H1 (cell line): ENCODE measurements around the gene PTX4. TPM values are rescaled to one million over a fixed set of nuclear protein-coding genes. Genes with fewer than 3 reads are reported as not detected.

Experiments used
- CTCF ChIA-PET: fragments of 300-600 bp; sonication (Branson Sonifier 250); formaldehyde crosslinking; loops from one replicate; lab custom pipeline; 2021; ENCODE audit not compliant: partially characterized antibody; lab: Charles Lee
- POLR2A ChIA-PET: fragments of 300-600 bp; sonication (Branson Sonifier 250); formaldehyde crosslinking; loops from one replicate; lab custom pipeline; 2021; ENCODE audit warnings: inconsistent platforms; ENCODE audit not compliant: partially characterized antibody; lab: Charles Lee
- DNase-seq, 2 experiments: peaks; one replicate each; pipeline versions ENCODE4 v3.0.0 to v3.0.0-alpha.2; 2010 to 2022; ENCODE audit warnings: low spot score in 2 of 2, low read depth in 1 of 2, mixed read lengths in 1 of 2
- FAIRE-seq: peaks from 2 replicates; lab custom pipeline; 2011; peaks lifted over from hg19 to GRCh38; lab: Jason Lieb, UNC
- H2AFZ ChIP-seq: 2 replicates; pipeline ENCODE4 v1.8.1; 2012; ENCODE audit warnings: low read length, inconsistent platforms
- H2AK5ac ChIP-seq: 2 replicates; pipeline ENCODE4 v1.6.1; 2013; ENCODE audit warnings: low read depth, low read length
- H2BK120ac ChIP-seq: replicated peaks from 2 replicates; pipeline ENCODE3; 2013; ENCODE audit warnings: low read depth, low read length, inconsistent platforms
- H2BK12ac ChIP-seq: 2 replicates; pipeline ENCODE4 v1.6.1; 2013; ENCODE audit warnings: low read depth, low read length
- H2BK15ac ChIP-seq: 2 replicates; pipeline ENCODE4 v1.6.1; 2013; ENCODE audit warnings: low read length
- H2BK20ac ChIP-seq: 2 replicates; pipeline ENCODE4 v1.6.1; 2013; ENCODE audit warnings: low read length
- H2BK5ac ChIP-seq: 2 replicates; pipeline ENCODE4 v1.6.1; 2013; ENCODE audit warnings: low read depth, low read length
- H3K14ac ChIP-seq: 2 replicates; pipeline ENCODE4 v1.6.1; 2013; ENCODE audit warnings: inconsistent platforms; ENCODE audit not compliant: insufficient read length
- H3K18ac ChIP-seq: 2 replicates; pipeline ENCODE4 v1.6.1; 2013; ENCODE audit warnings: low read length; ENCODE audit errors: extremely low read depth
- H3K23ac ChIP-seq: 2 replicates; pipeline ENCODE4 v1.6.1; 2013; ENCODE audit warnings: inconsistent platforms; ENCODE audit not compliant: insufficient read length
- H3K23me2 ChIP-seq: 2 replicates; pipeline ENCODE4 v1.6.1; 2013; ENCODE audit warnings: low read depth, low read length
- H3K27ac ChIP-seq: 2 replicates; pipeline ENCODE4 v1.6.1; 2011; ENCODE audit warnings: low read depth, low read length, inconsistent platforms
- H3K27me3 ChIP-seq, 4 experiments: replicated peaks in 1 of 4; 1 replicate in 1 of 4; 2 replicates in 3 of 4; pipeline versions ENCODE4 v1.6.1 to v1.8.1; 2011 to 2013; ENCODE audit warnings: low read length in 3 of 4, mild to moderate bottlenecking in 3 of 4, inconsistent platforms in 2 of 4, mixed read lengths in 2 of 4, moderate library complexity in 1 of 4; ENCODE audit not compliant: control insufficient read depth in 3 of 4, insufficient read depth in 3 of 4; ENCODE audit errors: extremely low read depth in 1 of 4
- H3K36me3 ChIP-seq, 4 experiments: 2 replicates each; pipeline versions ENCODE4 v1.6.1 to v1.8.1; 2011 to 2013; ENCODE audit warnings: mild to moderate bottlenecking in 4 of 4, low read length in 3 of 4, moderate library complexity in 2 of 4, control low read depth in 1 of 4, inconsistent platforms in 1 of 4; ENCODE audit not compliant: insufficient read depth in 4 of 4, control insufficient read depth in 2 of 4
- H3K4ac ChIP-seq: replicated peaks from 2 replicates; pipeline ENCODE3; 2013; ENCODE audit warnings: low read length, low read depth, mixed read lengths, inconsistent platforms; ENCODE audit not compliant: insufficient read length
- H3K4me1 ChIP-seq, 4 experiments: replicated peaks in 1 of 4; 1 replicate in 1 of 4; 2 replicates in 3 of 4; pipeline versions ENCODE4 v1.6.1 to v1.8.1; 2011 to 2013; ENCODE audit warnings: low read length in 3 of 4, inconsistent platforms in 2 of 4, mixed read lengths in 1 of 4; ENCODE audit not compliant: insufficient read depth in 4 of 4, control insufficient read depth in 3 of 4
- H3K4me2 ChIP-seq, 2 experiments: 2 replicates each; pipeline versions ENCODE4 v1.6.1 to v1.8.1; 2011 to 2013; ENCODE audit warnings: low read depth in 2 of 2, low read length in 2 of 2, control low read depth in 1 of 2, inconsistent platforms in 1 of 2, mild to moderate bottlenecking in 1 of 2; ENCODE audit not compliant: insufficient read depth in 1 of 2
- H3K4me3 ChIP-seq, 4 experiments: fragments of 200-600, 300-600 bp in 1 of 4; sonication (generic), shearing (Covaris generic), sonication (Bioruptor Twin) in 1 of 4; 2 replicates each; pipeline versions ENCODE4 v1.5.1 to v1.8.1; 2011 to 2016; ENCODE audit warnings: low read length in 4 of 4, low read depth in 3 of 4, control low read depth in 2 of 4, inconsistent platforms in 2 of 4, mild to moderate bottlenecking in 2 of 4, mixed read lengths in 1 of 4, moderate library complexity in 1 of 4; ENCODE audit not compliant: insufficient read depth in 2 of 4; ENCODE audit errors: extremely low read depth in 1 of 4
- H3K56ac ChIP-seq: replicated peaks from 2 replicates; pipeline ENCODE3; 2013; ENCODE audit warnings: low read depth, mild to moderate bottlenecking, mixed read lengths, low read length, inconsistent platforms; ENCODE audit not compliant: insufficient read length
- H3K79me1 ChIP-seq: 2 replicates; pipeline ENCODE4 v1.6.1; 2013; ENCODE audit warnings: low read depth, low read length, control low read depth
- H3K79me2 ChIP-seq, 2 experiments: 2 replicates each; pipeline versions ENCODE4 v1.6.1 to v1.8.1; 2012 to 2013; ENCODE audit warnings: low read length in 2 of 2, mild to moderate bottlenecking in 2 of 2, inconsistent platforms in 1 of 2; ENCODE audit not compliant: insufficient read depth in 2 of 2, control insufficient read depth in 1 of 2
- H3K9ac ChIP-seq, 4 experiments: replicated peaks in 1 of 4; 1 replicate in 1 of 4; 2 replicates in 3 of 4; pipeline versions ENCODE4 v1.6.1 to v1.8.1; 2011 to 2013; ENCODE audit warnings: low read depth in 3 of 4, low read length in 3 of 4, control low read depth in 2 of 4, mild to moderate bottlenecking in 2 of 4, moderate library complexity in 2 of 4, inconsistent platforms in 1 of 4; ENCODE audit errors: extremely low read depth in 1 of 4
- H3K9me3 ChIP-seq, 2 experiments: 2 replicates each; pipeline versions ENCODE4 v1.6.1 to v1.8.1; 2012 to 2013; ENCODE audit warnings: mild to moderate bottlenecking in 2 of 2, moderate library complexity in 2 of 2, control low read depth in 1 of 2, inconsistent platforms in 1 of 2, low read depth in 1 of 2, low read length in 1 of 2, mixed read lengths in 1 of 2; ENCODE audit not compliant: insufficient read depth in 2 of 2
- H4K20me1 ChIP-seq, 2 experiments: replicated peaks in 1 of 2; 2 replicates each; pipeline versions ENCODE3 to v1.8.1; 2011 to 2013; ENCODE audit warnings: inconsistent platforms in 2 of 2, low read length in 2 of 2, mild to moderate bottlenecking in 1 of 2; ENCODE audit not compliant: insufficient read depth in 2 of 2, control insufficient read depth in 1 of 2
- H4K5ac ChIP-seq: 2 replicates; pipeline ENCODE4 v1.6.1; 2013; ENCODE audit warnings: low read length, low read depth, mixed read lengths, inconsistent platforms; ENCODE audit not compliant: insufficient read length
- H4K8ac ChIP-seq: 2 replicates; pipeline ENCODE4 v1.8.0; 2013; ENCODE audit warnings: mild to moderate bottlenecking, moderate library complexity, low read length, inconsistent platforms; ENCODE audit not compliant: insufficient read depth; ENCODE audit errors: extremely low read depth
- H4K91ac ChIP-seq: replicated peaks from 2 replicates; pipeline ENCODE3; 2013; ENCODE audit warnings: low read length, mixed read lengths, inconsistent platforms; ENCODE audit not compliant: insufficient read length
- BACH1 ChIP-seq: IDR thresholded peaks from 2 replicates; pipeline ENCODE4 v1.6.1; 2012; ENCODE audit warnings: low read length, improper control_type of control experiment
- CEBPB ChIP-seq: IDR thresholded peaks from 2 replicates; pipeline ENCODE4 v1.6.1; 2012; ENCODE audit warnings: low read depth, low read length
- FOSL1 ChIP-seq: IDR thresholded peaks from 2 replicates; pipeline ENCODE4 v1.6.1; 2011; ENCODE audit warnings: mild to moderate bottlenecking, low read depth, low read length, moderate library complexity; ENCODE audit not compliant: insufficient read depth
- MAFK ChIP-seq: IDR thresholded peaks from 2 replicates; pipeline ENCODE4 v1.6.1; 2012; ENCODE audit warnings: low read depth, mild to moderate bottlenecking, improper control_type of control experiment, low read length
- SIRT6 ChIP-seq: IDR thresholded peaks from one replicate; pipeline ENCODE4 v1.7.1; 2012; ENCODE audit warnings: low read length, inconsistent platforms
- SUZ12 ChIP-seq: fragments of 200-600 bp; sonication (generic); IDR thresholded peaks from 2 replicates; pipeline ENCODE4 v1.6.1; 2012; ENCODE audit warnings: mild to moderate bottlenecking, inconsistent platforms, low read length, moderate library complexity, mixed read lengths
- TAF7 ChIP-seq: optimal IDR thresholded peaks from 2 replicates; pipeline ENCODE3; 2011; ENCODE audit warnings: low read depth, mild to moderate bottlenecking, inconsistent platforms, low read length, moderate library complexity, borderline replicate concordance
- TBP ChIP-seq: IDR thresholded peaks from 2 replicates; pipeline ENCODE4 v1.6.1; 2011; ENCODE audit warnings: low read depth, low read length, improper control_type of control experiment
- TCF12 ChIP-seq: IDR thresholded peaks from 2 replicates; pipeline ENCODE4 v1.6.1; 2011; ENCODE audit warnings: low read depth, mild to moderate bottlenecking, low read length
- TEAD4 ChIP-seq: IDR thresholded peaks from 2 replicates; pipeline ENCODE4 v1.6.1; 2012; ENCODE audit warnings: low read depth, low read length, inconsistent platforms, mixed read lengths
- WGBS, 2 experiments: shearing (Covaris generic) in 1 of 2; methylation state at CpG; one replicate each; pipeline versions ENCODE4 v1.1.6 to v1.1.7; 2013 to 2015; ENCODE audit warnings: low lambda C conversion rate in 2 of 2, mixed read lengths in 2 of 2, inconsistent platforms in 1 of 2, low coverage in 1 of 2, missing lambda C conversion rate in 1 of 2; ENCODE audit not compliant: insufficient replicate concordance in 2 of 2, insufficient coverage in 1 of 2, insufficient read length in 1 of 2; ENCODE audit errors: extremely low coverage in 1 of 2, missing lambda C conversion rate in 1 of 2; 5-methylcytosine and 5-hydroxymethylcytosine counted together
- polyA plus RNA-seq, 7 experiments: library from polyadenylated mRNA; depleted of rRNA in 3 of 7; stranded (reverse) in 5 of 7; unstranded in 2 of 7; fragments of >200 nt in 5 of 7; fragments of 200-250 nt in 2 of 7; gene quantifications; 1 replicate in 5 of 7; 2 replicates in 1 of 7; 4 replicates in 1 of 7; pipeline versions ENCODE4 v1.2.1 to v1.2.3, GENCODE V29; 2011 to 2013; ENCODE audit warnings: missing spikeins in 2 of 7, mixed read lengths in 2 of 7
- total RNA-seq: library from RNA; stranded (reverse); fragmentation: NEBNext Ultra II Directional; extraction: Animal tissue kit (Norgen Biotek cat#: 25700); gene quantifications from 2 replicates; pipeline ENCODE4 v1.2.1, GENCODE V29; 2021
- TF ChIP-seq, protein P1 (sequence below): IDR thresholded peaks from 2 replicates; pipeline ENCODE4 v1.6.1; 2012; ENCODE audit warnings: inconsistent platforms
- TF ChIP-seq, protein P2 (sequence below): IDR thresholded peaks from 2 replicates; pipeline ENCODE4 v1.6.1; 2012; ENCODE audit warnings: low read length, inconsistent platforms

PTX4 gene
- total and polyA plus RNA-seq, 2 of the 8 experiments (the other 6 are each of a cell fraction or from before 2014, with no cell fraction given), result not detected

DNA sequence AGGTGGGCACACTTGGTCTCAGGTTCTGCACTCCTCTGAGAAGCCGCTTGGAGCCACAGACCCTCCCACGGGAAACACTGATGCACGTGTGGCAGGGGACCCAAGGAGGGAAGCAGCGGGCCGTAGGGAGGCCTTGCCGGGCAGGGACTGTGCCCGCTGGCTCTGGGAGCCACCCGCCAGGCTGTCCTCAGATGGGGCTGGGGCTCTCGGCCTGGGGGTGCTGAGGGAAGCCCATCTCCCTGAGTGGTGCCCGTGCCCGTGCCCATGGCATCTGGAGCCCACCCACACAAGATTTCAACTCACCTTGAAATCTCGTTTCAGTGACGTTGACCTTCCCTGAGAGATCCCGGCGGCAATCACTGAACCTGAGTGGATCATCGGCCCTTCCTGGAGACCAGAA is 31.8 kb downstream of the PTX4 start:
- H3K23ac ChIP-seq, result no peak overlapping the region
- no peak overlapping the region for H3K4me3 ChIP-seq
- H2BK5ac ChIP-seq, result no peak overlapping the region
- no peak overlapping the region for H4K91ac ChIP-seq
- no peak overlapping the region for H3K4me2 ChIP-seq
- ChIA-PET CTCF (interaction anchor here (1.2 kb wide), 1 partner anchor 86 kb away, joined by 3 read pairs; no protein-coding TSS in a partner anchor), POLR2A (no interaction called here)
- peaks cover 0 to 11% of the 10 kb centered on the region in 2 experiments for H4K20me1 ChIP-seq
- no peak overlapping the region for H2BK20ac ChIP-seq
- no peak overlapping the region for H3K4ac ChIP-seq
- no peaks in the 10 kb centered on the region for H3K79me2 ChIP-seq
- peak in 1 of 2 experiments; percentile 31 for DNase-seq
- H4K8ac ChIP-seq, result no peak overlapping the region
- H3K18ac ChIP-seq, result no peak overlapping the region
- FAIRE-seq, result no peak
- no peak overlapping the region for H2BK120ac ChIP-seq
- no peak overlapping the region for H2BK12ac ChIP-seq
- H2BK15ac ChIP-seq, result no peak overlapping the region
- peaks cover 0 to 47% (median 14%) of the 10 kb centered on the region in 4 experiments; a peak in 6 of 8 replicates for H3K36me3 ChIP-seq
- H3K9me3 ChIP-seq, result no peaks in the 10 kb centered on the region
- H3K4me1 ChIP-seq, result no peaks in the 10 kb centered on the region
- H3K27ac ChIP-seq, result no peak overlapping the region
- no peaks in the 10 kb centered on the region for H3K23me2 ChIP-seq
- H4K5ac ChIP-seq, result no peak overlapping the region
- 89% methylated on average over 16 of the region's 16 CpGs; no CpG with 5 or more reads in 1 of the 2 experiments for WGBS, 2 experiments
- H2AFZ ChIP-seq, result no peak overlapping the region
- H3K56ac ChIP-seq, result no peak overlapping the region
- no peaks in the 10 kb centered on the region for H3K27me3 ChIP-seq
- H3K79me1 ChIP-seq, result no peaks in the 10 kb centered on the region; the same call in 1 of the 2 replicates
- H3K14ac ChIP-seq, result no peak overlapping the region
- no peak overlapping the region for H2AK5ac ChIP-seq
- H3K9ac ChIP-seq, result no peak overlapping the region
- TF ChIP-seq, protein P1, sequence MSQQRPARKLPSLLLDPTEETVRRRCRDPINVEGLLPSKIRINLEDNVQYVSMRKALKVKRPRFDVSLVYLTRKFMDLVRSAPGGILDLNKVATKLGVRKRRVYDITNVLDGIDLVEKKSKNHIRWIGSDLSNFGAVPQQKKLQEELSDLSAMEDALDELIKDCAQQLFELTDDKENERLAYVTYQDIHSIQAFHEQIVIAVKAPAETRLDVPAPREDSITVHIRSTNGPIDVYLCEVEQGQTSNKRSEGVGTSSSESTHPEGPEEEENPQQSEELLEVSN, result no peak
- no peak for TF ChIP-seq TAF7
- TF ChIP-seq BACH1, result no peak
- no peak for TF ChIP-seq CEBPB
- no peak for TF ChIP-seq SIRT6
- TF ChIP-seq MAFK, result no peak
- no peak for TF ChIP-seq TEAD4
- TF ChIP-seq TBP, result no peak
- no peak for TF ChIP-seq TCF12
- no peak for TF ChIP-seq SUZ12
- TF ChIP-seq FOSL1, result no peak
- TF ChIP-seq, protein P2, sequence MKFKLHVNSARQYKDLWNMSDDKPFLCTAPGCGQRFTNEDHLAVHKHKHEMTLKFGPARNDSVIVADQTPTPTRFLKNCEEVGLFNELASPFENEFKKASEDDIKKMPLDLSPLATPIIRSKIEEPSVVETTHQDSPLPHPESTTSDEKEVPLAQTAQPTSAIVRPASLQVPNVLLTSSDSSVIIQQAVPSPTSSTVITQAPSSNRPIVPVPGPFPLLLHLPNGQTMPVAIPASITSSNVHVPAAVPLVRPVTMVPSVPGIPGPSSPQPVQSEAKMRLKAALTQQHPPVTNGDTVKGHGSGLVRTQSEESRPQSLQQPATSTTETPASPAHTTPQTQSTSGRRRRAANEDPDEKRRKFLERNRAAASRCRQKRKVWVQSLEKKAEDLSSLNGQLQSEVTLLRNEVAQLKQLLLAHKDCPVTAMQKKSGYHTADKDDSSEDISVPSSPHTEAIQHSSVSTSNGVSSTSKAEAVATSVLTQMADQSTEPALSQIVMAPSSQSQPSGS, result no peak
